Psoas muscle (tissue), 8 donors: ENCODE results near the gene LRP1B. TPM values are rescaled to one million over a fixed set of nuclear protein-coding genes. Genes with fewer than 3 reads are reported as not detected.

Experiments
- ATAC-seq, 4 donors: fragments of 200-7000 bp; cut with Tn5 transposase; one replicate each; pipeline ENCODE4 v1.9.1; 2020; ENCODE audit warnings: moderate library complexity in 3 of 4, mild to moderate bottlenecking in 2 of 4
- DNase-seq, 2 donors: peaks; one replicate each; pipeline ENCODE4 v3.0.0-alpha.2; 2020
- H3K27ac ChIP-seq: fragments of 200-600 bp; one replicate; pipeline ENCODE4 v1.8.0; 2022
- H3K27me3 ChIP-seq, 3 donors: fragments of 200-600 bp in 1 of 3; one replicate each; pipeline versions ENCODE4 v1.6.1 to v1.8.0; 2013 to 2022; ENCODE audit warnings: low read length in 2 of 3, mild to moderate bottlenecking in 2 of 3, moderate library complexity in 1 of 3; ENCODE audit not compliant: insufficient read depth in 3 of 3
- H3K36me3 ChIP-seq, 2 donors: fragments of 200-600 bp in 1 of 2; one replicate each; pipeline versions ENCODE4 v1.6.1 to v1.8.0; 2013 to 2022; ENCODE audit warnings: low read depth in 1 of 2, mild to moderate bottlenecking in 1 of 2, moderate library complexity in 1 of 2; ENCODE audit not compliant: insufficient read depth in 1 of 2
- H3K4me1 ChIP-seq: fragments of 200-600 bp; one replicate; pipeline ENCODE4 v1.8.0; 2022
- H3K4me3 ChIP-seq: fragments of 200-600 bp; one replicate; pipeline ENCODE4 v1.8.0; 2022; ENCODE audit warnings: mild to moderate bottlenecking
- H3K9me3 ChIP-seq: fragments of 200-600 bp; one replicate; pipeline ENCODE4 v1.8.0; 2022
- WGBS, 3 donors: extraction: QIAGEN DNeasy Blood & Tissue Kit; methylation state at CpG; one replicate each; pipeline versions ENCODE4 v1.1.6 to v1.1.7; 2013; 5-methylcytosine and 5-hydroxymethylcytosine counted together
- intact Hi-C, 2 donors: fragments of 100-400 bp; cut with DNase I; formaldehyde crosslinking; loops; one replicate each; pipeline versions ENCODE4 v1.11.0 to v1.14.2; 2022
- polyA plus RNA-seq, 3 donors: library from polyadenylated mRNA; stranded (reverse); fragments of 200-250 nt; gene quantifications; one replicate each; pipeline ENCODE4 v1.2.3, GENCODE V29; 2013
- total RNA-seq, 4 donors: library from RNA; stranded (reverse); fragmentation: NEBNext Ultra II Directional in 2 of 4; extraction: Animal tissue kit (Norgen Biotek cat#: 25700) in 2 of 4; gene quantifications; one replicate each; pipeline versions ENCODE4 v1.2.1 to v1.2.4, GENCODE V29; 2021 to 2023
- TF ChIP-seq, protein P1 (sequence below): fragments of 200-600 bp; IDR thresholded peaks from one replicate; pipeline ENCODE4 v1.8.0; 2022; ENCODE audit warnings: antibody characterized with exemption
- donor health status: healthy with polysubstance abuse.
- donor health status: DM: no; HTN: no; CAD: no; lungs with moderate emphysema.
- donor health status: Bipolar disorder and iron deficiency.
- donor health status: healthy.
- donor health status: DM: yes; HTN: yes; CAD: no.
- donor health status: DM: no; HTN: no; CAD: no.
- donor health status: DM: no; HTN: no; CAD: no.
- donor health status: DM: yes; HTN: yes; CAD: no.

The LRP1B gene
- total and polyA plus RNA-seq, 7 donors = 0.33 to 3.3 (median 0.95) TPM

GRCh38 chr2:140589273-140589672 is 1541.5 kb downstream of the LRP1B start:
- H3K4me3 ChIP-seq = no peak overlapping the region
- H3K27me3 ChIP-seq = no peaks in the 10 kb centered on the region
- intact Hi-C loops = no loop called here
- H3K9me3 ChIP-seq = no peaks in the 10 kb centered on the region
- TF ChIP-seq, protein P1, sequence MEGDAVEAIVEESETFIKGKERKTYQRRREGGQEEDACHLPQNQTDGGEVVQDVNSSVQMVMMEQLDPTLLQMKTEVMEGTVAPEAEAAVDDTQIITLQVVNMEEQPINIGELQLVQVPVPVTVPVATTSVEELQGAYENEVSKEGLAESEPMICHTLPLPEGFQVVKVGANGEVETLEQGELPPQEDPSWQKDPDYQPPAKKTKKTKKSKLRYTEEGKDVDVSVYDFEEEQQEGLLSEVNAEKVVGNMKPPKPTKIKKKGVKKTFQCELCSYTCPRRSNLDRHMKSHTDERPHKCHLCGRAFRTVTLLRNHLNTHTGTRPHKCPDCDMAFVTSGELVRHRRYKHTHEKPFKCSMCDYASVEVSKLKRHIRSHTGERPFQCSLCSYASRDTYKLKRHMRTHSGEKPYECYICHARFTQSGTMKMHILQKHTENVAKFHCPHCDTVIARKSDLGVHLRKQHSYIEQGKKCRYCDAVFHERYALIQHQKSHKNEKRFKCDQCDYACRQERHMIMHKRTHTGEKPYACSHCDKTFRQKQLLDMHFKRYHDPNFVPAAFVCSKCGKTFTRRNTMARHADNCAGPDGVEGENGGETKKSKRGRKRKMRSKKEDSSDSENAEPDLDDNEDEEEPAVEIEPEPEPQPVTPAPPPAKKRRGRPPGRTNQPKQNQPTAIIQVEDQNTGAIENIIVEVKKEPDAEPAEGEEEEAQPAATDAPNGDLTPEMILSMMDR = no peak
- ATAC-seq = no peak
- WGBS, 3 donors = 78 to 86% (median 82%) methylated on average over 1 of the region's 1 CpG
- H3K36me3 ChIP-seq = no peaks in the 10 kb centered on the region
- no peak overlapping the region for H3K27ac ChIP-seq
- H3K4me1 ChIP-seq = no peaks in the 10 kb centered on the region
- DNase-seq = no peak

- intact Hi-C loops = no loop called here
- 68 to 77% (median 68%) methylated on average over 2 of the region's 2 CpGs for WGBS, 3 donors
- Histone ChIP-seq H3K27ac (no peak overlapping the region), H3K4me1 (no peaks in the 10 kb centered on the region), H3K9me3 (no peaks in the 10 kb centered on the region), H3K4me3 (no peak overlapping the region), H3K27me3 (no peaks in the 10 kb centered on the region), H3K36me3 (no peaks in the 10 kb centered on the region)
- no peak for ATAC-seq
- TF ChIP-seq, protein P1 = no peak
- no peak for DNase-seq
Observed at GRCh38 chr2:140586379-140586778, 1544.4 kb downstream of the LRP1B start.

GRCh38 chr2:140585016-140585415 is 1545.8 kb downstream of the LRP1B start:
- TF ChIP-seq, protein P1 = no peak
- ATAC-seq (no peak), DNase-seq (no peak)
- H3K27me3 ChIP-seq = no peaks in the 10 kb centered on the region
- no peaks in the 10 kb centered on the region for H3K9me3 ChIP-seq
- H3K4me3 ChIP-seq = no peak overlapping the region
- no peaks in the 10 kb centered on the region for H3K4me1 ChIP-seq
- no peaks in the 10 kb centered on the region for H3K36me3 ChIP-seq
- intact Hi-C loops = no loop called here
- WGBS, 3 donors = 29 to 44% (median 44%) methylated on average over 2 of the region's 2 CpGs
- H3K27ac ChIP-seq = no peak overlapping the region

DNA sequence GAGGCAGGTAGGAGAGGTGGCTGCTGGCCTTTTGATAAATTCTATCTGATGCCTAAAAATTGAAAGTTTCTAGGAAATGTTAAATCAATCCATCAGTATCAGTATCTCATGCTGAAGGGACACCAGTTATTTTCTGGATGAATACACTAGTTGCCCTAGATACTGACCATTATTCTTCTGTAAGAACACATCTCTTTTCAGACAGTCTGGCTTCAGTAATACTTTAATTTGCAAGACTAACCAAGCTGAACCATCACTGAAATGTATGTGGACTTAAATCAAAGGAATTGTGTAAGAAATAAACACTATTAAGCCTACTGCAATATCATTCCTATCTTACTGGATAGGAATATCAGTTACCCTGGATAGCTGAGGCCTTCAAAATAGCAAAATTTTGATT is 1546.3 kb downstream of the LRP1B start:
- Histone ChIP-seq H3K36me3 (no peaks in the 10 kb centered on the region), H3K4me3 (no peak overlapping the region), H3K27me3 (no peaks in the 10 kb centered on the region), H3K4me1 (no peaks in the 10 kb centered on the region), H3K9me3 (no peaks in the 10 kb centered on the region), H3K27ac (no peak overlapping the region)
- TF ChIP-seq, protein P1 = no peak
- DNase-seq = no peak
- ATAC-seq = no peak
- intact Hi-C loops = no loop called here

DNA sequence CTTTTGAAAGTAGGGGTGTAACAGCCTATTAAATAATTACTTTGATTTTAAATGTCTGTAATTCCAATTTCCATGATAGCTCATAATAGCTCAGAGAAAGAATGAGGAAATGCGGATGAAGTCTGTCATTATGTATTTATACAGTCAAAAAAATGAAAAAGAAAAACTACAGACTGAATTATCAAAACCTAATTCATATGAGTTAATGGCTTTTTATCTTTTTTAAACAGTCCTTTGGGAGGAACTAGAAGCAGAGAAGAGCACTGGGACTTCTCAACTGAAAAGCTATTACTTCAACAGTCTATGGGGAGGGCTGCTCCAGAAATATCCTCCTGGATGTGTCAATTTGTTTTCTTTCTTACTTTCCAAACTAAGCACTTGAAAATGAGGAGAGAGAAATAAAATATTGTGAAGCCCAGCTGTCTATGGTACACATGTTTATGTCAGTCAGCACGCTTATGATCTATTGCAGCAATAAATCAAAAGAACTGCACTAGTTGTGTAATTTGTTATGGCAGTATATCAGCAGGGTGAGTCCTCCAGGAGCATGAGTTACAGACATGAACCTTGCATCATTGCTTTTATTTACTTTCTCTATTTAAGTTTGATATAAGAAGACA is 1550.2 kb downstream of the LRP1B start:
- Histone ChIP-seq H3K4me3 (no peak overlapping the region), H3K4me1 (no peaks in the 10 kb centered on the region), H3K27ac (no peak overlapping the region), H3K9me3 (no peaks in the 10 kb centered on the region), H3K27me3 (no peaks in the 10 kb centered on the region), H3K36me3 (no peaks in the 10 kb centered on the region)
- TF ChIP-seq, protein P1 = no peak
- DNase-seq (no peak), ATAC-seq (peak in 3 of 4 donors; percentile 38 to 82 (median 75))
- WGBS, 3 donors = 43 to 54% (median 48%) methylated on average over 2 of the region's 2 CpGs
- intact Hi-C loops = no loop called here
